ENCODE measurements around the gene GPR78. TPM values are rescaled to one million over a fixed set of nuclear protein-coding genes. Genes with fewer than 3 reads are reported as not detected.

Gene GPR78
- total RNA-seq, 1 experiment from 2014 or later, result 3.4 TPM

GRCh38 chr4:8614365-8615193 lies 34.4 kb downstream of the GPR78 start:
- no peak for DNase-seq
- Histone ChIP-seq H3T11ph (ENCODE audit: low read length) (no peak overlapping the region), H4K8ac (replicated peaks; ENCODE audit: insufficient read length, low read depth, low read length) (no peak overlapping the region), H2AK5ac (ENCODE audit: insufficient read length, low read length) (no peak overlapping the region), H3K23ac (ENCODE audit: insufficient read length, low read depth, low read length) (no peak overlapping the region), H2AFZ (ENCODE audit: low read length) (no peak overlapping the region), H2BK12ac (ENCODE audit: insufficient read length, low read depth, low read length) (no peak overlapping the region), H3K14ac (ENCODE audit: insufficient read depth, low read length) (no peak overlapping the region), H3K4ac (ENCODE audit: low read depth, low read length) (no peak overlapping the region), H2BK15ac (ENCODE audit: low read depth, low read length) (no peak overlapping the region), H2BK120ac (ENCODE audit: low read depth, low read length, poor library complexity, severe bottlenecking) (no peak overlapping the region), H3K9ac (ENCODE audit: extremely low read depth, insufficient read length, low read length) (no peak overlapping the region), H4K91ac (ENCODE audit: insufficient read length, low read depth, low read length) (no peak overlapping the region), H2BK20ac (ENCODE audit: low read depth, low read length, poor library complexity, severe bottlenecking) (no peak overlapping the region), H3K79me2 (ENCODE audit: insufficient read depth, low read length) (no peaks in the 10 kb centered on the region), H3K56ac (ENCODE audit: insufficient read length, low read depth, low read length) (no peak overlapping the region), H3K9me3 (ENCODE audit: control insufficient read depth, low read depth, low read length) (no peaks in the 10 kb centered on the region), H3K18ac (ENCODE audit: insufficient read length, low read depth, low read length) (no peak overlapping the region), H3K4me2 (ENCODE audit: insufficient read depth, insufficient read length, low read length) (no peak overlapping the region), H3K27ac (ENCODE audit: insufficient read length, low read depth, low read length) (no peak overlapping the region), H4K5ac (ENCODE audit: insufficient read length, low read depth, low read length) (no peak overlapping the region), H2BK5ac (ENCODE audit: insufficient read length, low read length) (no peak overlapping the region), H3K4me1 (ENCODE audit: insufficient read depth, low read length) (no peaks in the 10 kb centered on the region), H3K27me3 (ENCODE audit: insufficient read depth, low read length) (no peaks in the 10 kb centered on the region), H3K23me2 (ENCODE audit: insufficient read length, low read depth, low read length, poor library complexity, severe bottlenecking) (no peaks in the 10 kb centered on the region), H3K79me1 (ENCODE audit: insufficient read depth, low read depth, low read length, poor library complexity, severe bottlenecking) (no peaks in the 10 kb centered on the region), H4K20me1 (ENCODE audit: control insufficient read depth, insufficient read depth, insufficient read length) (no peaks in the 10 kb centered on the region)
- H3K4me1 Mint-ChIP-seq, result no peaks in the 10 kb centered on the region; a peak in 1 of 4 replicates
- no peak overlapping the region for H3K4me3 Mint-ChIP-seq
- peaks cover 4% of the 10 kb centered on the region; the same call in 1 of the 2 replicates for H3K27me3 Mint-ChIP-seq (ENCODE audit: low read depth)
- no peak overlapping the region for H3K27ac Mint-ChIP-seq
- TF ChIP-seq, protein P1, sequence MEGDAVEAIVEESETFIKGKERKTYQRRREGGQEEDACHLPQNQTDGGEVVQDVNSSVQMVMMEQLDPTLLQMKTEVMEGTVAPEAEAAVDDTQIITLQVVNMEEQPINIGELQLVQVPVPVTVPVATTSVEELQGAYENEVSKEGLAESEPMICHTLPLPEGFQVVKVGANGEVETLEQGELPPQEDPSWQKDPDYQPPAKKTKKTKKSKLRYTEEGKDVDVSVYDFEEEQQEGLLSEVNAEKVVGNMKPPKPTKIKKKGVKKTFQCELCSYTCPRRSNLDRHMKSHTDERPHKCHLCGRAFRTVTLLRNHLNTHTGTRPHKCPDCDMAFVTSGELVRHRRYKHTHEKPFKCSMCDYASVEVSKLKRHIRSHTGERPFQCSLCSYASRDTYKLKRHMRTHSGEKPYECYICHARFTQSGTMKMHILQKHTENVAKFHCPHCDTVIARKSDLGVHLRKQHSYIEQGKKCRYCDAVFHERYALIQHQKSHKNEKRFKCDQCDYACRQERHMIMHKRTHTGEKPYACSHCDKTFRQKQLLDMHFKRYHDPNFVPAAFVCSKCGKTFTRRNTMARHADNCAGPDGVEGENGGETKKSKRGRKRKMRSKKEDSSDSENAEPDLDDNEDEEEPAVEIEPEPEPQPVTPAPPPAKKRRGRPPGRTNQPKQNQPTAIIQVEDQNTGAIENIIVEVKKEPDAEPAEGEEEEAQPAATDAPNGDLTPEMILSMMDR (conservative IDR thresholded peaks at IDR 0.05), result no peak
- WGBS (ENCODE audit: extremely low coverage, insufficient read length, low lambda C conversion rate), result no CpG with 5 or more reads among the region's 22 CpGs
- H3K9me3 Mint-ChIP-seq, result no peaks in the 10 kb centered on the region
- H3K36me3 Mint-ChIP-seq (ENCODE audit: insufficient read depth in 1 of 3, low read depth in 3 of 3), result peaks cover 0 to 68% (median 63%) of the 10 kb centered on the region in 3 experiments; a peak in 4 of 7 replicates
